ENCODE measurements around the gene PIM1. TPM values are rescaled to one million over a fixed set of nuclear protein-coding genes. Genes with fewer than 3 reads are reported as not detected.

Gene PIM1
- 13.8 to 23.7 TPM (median 22.9 TPM) in 5 replicates for total RNA-seq (2022; extraction: Qiagen RNA extraction; ENCODE audit: low read depth)

DNA sequence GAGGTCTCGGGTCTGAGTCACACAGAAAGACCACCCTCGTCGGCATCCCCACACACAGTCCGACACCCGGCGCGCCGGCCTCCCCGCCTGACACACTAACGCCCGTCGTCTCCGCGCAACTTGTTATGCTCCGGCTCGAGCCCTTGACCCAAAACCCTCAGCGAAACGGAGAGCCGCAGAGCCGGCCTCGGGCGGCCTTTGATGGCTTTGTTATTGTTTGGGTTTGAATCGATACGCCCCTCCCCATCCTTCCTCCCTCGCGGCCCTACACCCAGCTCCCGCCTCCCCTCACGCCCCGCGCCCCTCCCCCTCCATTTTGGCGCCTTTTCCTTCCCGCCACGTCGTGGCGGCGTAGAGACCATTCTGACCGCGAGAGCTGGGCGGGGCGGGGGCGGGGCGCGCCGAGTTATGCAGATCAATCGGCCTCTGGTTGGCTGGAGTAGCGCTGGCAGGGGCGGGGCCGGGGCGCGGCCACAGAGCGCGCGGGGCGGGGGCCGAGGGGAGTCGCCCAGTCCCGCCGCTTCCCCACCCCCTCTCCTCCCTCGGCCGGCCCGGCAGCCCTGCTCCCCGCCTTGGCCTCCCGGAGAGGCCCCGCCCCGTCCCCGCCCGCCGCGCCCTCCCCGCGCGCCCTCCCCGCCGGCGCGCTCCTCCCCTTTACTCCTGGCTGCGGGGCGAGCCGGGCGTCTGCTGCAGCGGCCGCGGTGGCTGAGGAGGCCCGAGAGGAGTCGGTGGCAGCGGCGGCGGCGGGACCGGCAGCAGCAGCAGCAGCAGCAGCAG, at the start of gene PIM1:
TSS of gene PIM1 (plus strand) at position 657 of the 777 bp plus-strand sequence. CDS start 424 bp downstream, outside the sequence.

Other genes starting within 250 kb of the PIM1 start
- not detected in 5 replicates for gene PI16, start 215.4 kb upstream of the PIM1 start, total RNA-seq (2022; extraction: Qiagen RNA extraction; ENCODE audit: low read depth)
- 123 to 139 TPM (median 132 TPM) in 5 replicates for gene MTCH1, start 184.0 kb upstream of the PIM1 start, total RNA-seq (2022; extraction: Qiagen RNA extraction; ENCODE audit: low read depth)
- gene FGD2, start 164.5 kb upstream of the PIM1 start, total RNA-seq (2022; extraction: Qiagen RNA extraction; ENCODE audit: low read depth) = not detected in 5 replicates
- 6.0 to 7.2 TPM (median 6.2 TPM) in 5 replicates for gene TBC1D22B, start 87.6 kb downstream of the PIM1 start, total RNA-seq (2022; extraction: Qiagen RNA extraction; ENCODE audit: low read depth)
- 0.66 to 1.0 TPM (median 0.85 TPM) in 5 replicates for gene TMEM217, start 88.0 kb downstream of the PIM1 start, total RNA-seq (2022; extraction: Qiagen RNA extraction; ENCODE audit: low read depth)
- gene RNF8, start 183.8 kb downstream of the PIM1 start, total RNA-seq (2022; extraction: Qiagen RNA extraction; ENCODE audit: low read depth) = 21.0 to 25.9 TPM (median 24.7 TPM) in 5 replicates

Measured in A549 treated with DMSO at 1 μM for 4 hours (cell line).